GM03348 (cell line): ENCODE data around the gene MANEAL.

Experiments used
- DNase-seq: peaks from one replicate; pipeline ENCODE4 v3.0.0; 2012; ENCODE audit warnings: low spot score

Gene MANEAL

GRCh38 chr1:37782491-37782890, 11.2 kb upstream of the MANEAL start:
- no peak for DNase-seq

GRCh38 chr1:37792943-37793686, 532 bp upstream of the MANEAL start:
- DNase-seq = no peak

GRCh38 chr1:37794372-37795339, 1.0 kb downstream of the MANEAL start:
- DNase-seq = no peak

- DNase-seq = peak; percentile 65
Measured at GRCh38 chr1:37795340-37796125, 1.9 kb downstream of the MANEAL start.

GRCh38 chr1:37797750-37798345, 4.2 kb downstream of the MANEAL start:
- peak; percentile 51 for DNase-seq

GRCh38 chr1:37802439-37802838, 8.8 kb downstream of the MANEAL start:
- no peak for DNase-seq

- peak; percentile 37 for DNase-seq
Measured at GRCh38 chr1:37807220-37807554, 13.5 kb downstream of the MANEAL start.

- peak; percentile 98 for DNase-seq
Measured at GRCh38 chr1:37807555-37808368, 14.1 kb downstream of the MANEAL start, which contains the start of the genes C1orf122 and YRDC. Gene C1orf122, plus strand, starts transcription at chr1:37807790. Its CDS starts 615 bp downstream, at chr1:37808405. Gene YRDC, minus strand, starts transcription at chr1:37808208. Its CDS starts 28 bp downstream, at chr1:37808180.

- peak; percentile 97 for DNase-seq
Measured at GRCh38 chr1:37808369-37809319, 15.0 kb downstream of the MANEAL start.

- DNase-seq = no peak
Measured at GRCh38 chr1:37809942-37810341, 16.3 kb downstream of the MANEAL start.

- peak; percentile 83 for DNase-seq
Measured at GRCh38 chr1:37811027-37811655, 17.5 kb downstream of the MANEAL start.

GRCh38 chr1:37813529-37814145, 20.0 kb downstream of the MANEAL start:
- no peak for DNase-seq

GRCh38 chr1:37814252-37814651, 20.6 kb downstream of the MANEAL start:
- no peak for DNase-seq

- no peak for DNase-seq
Measured at GRCh38 chr1:37817481-37817880, 23.8 kb downstream of the MANEAL start.

- DNase-seq = no peak
Measured at GRCh38 chr1:37821481-37821880, 27.8 kb downstream of the MANEAL start.

- DNase-seq = no peak
Measured at GRCh38 chr1:37822906-37823815, 29.5 kb downstream of the MANEAL start.

- no peak for DNase-seq
Measured at GRCh38 chr1:37824001-37824400, 30.4 kb downstream of the MANEAL start.

- no peak for DNase-seq
Measured at GRCh38 chr1:37825506-37825905, 31.9 kb downstream of the MANEAL start.
